GM13977 (cell line): ENCODE measurements around the gene NUP98.
A peak's percentile ranks its signal among the peaks of the same experiment; 100 is the strongest.

Experiments
- DNase-seq: peaks from one replicate; pipeline ENCODE4 v3.0.0; 2012; ENCODE audit warnings: low spot score
- in situ Hi-C: fragments of 300-500 bp; cut with MboI; formaldehyde crosslinking; loops from one replicate; pipeline ENCODE4 v1.12.0; 2022; ENCODE audit warnings: low sequenced_read_pairs, low pct_unique_long_range_greater_than_20kb, mixed read lengths, inconsistent platforms; ENCODE audit not compliant: unreplicated experiment
- TF ChIP-seq, protein P1 (sequence below): IDR thresholded peaks from 2 replicates; pipeline ENCODE4 v1.5.1; 2012; ENCODE audit warnings: mild to moderate bottlenecking, control low read depth; ENCODE audit not compliant: insufficient read depth; ENCODE audit errors: extremely low read depth, missing control alignments

Gene NUP98

DNA sequence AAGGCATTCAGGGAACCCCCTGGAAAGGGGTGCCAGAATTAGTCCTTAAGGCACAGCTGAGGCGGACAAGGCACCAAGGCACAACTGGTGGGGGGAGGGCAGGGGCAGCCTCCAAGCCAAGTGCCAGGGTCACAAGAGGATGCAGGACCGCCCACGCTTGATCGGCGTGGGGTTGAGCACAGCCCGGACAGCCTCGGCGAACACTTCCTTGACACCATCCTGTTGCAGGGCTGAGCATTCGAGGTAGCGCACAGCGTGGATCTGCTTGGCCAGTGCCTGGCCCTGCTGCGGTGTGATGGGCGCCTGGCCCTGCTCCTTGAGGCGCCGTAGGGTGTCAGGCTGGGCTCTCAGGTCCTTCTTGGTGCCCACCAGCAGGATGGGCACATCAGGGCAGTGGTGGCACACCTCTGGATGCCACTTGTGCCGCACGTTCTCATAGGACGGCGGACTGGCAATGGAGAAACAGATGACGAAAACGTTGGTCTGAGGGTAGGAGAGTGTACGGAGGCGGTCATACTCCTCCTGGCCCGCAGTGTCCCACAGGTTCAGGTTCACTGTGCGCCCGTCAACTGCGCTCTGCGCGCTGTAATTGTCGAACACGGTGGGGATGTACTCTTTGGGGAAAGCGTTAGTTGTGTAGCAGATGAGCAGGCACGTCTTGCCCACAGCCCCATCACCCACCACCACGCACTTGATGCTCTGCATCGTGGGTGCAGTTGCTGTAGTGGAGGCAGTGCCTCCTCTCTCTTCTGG is 30.3 kb upstream of the NUP98 start:
- in situ Hi-C loops, result no loop called here
- TF ChIP-seq, protein P1, sequence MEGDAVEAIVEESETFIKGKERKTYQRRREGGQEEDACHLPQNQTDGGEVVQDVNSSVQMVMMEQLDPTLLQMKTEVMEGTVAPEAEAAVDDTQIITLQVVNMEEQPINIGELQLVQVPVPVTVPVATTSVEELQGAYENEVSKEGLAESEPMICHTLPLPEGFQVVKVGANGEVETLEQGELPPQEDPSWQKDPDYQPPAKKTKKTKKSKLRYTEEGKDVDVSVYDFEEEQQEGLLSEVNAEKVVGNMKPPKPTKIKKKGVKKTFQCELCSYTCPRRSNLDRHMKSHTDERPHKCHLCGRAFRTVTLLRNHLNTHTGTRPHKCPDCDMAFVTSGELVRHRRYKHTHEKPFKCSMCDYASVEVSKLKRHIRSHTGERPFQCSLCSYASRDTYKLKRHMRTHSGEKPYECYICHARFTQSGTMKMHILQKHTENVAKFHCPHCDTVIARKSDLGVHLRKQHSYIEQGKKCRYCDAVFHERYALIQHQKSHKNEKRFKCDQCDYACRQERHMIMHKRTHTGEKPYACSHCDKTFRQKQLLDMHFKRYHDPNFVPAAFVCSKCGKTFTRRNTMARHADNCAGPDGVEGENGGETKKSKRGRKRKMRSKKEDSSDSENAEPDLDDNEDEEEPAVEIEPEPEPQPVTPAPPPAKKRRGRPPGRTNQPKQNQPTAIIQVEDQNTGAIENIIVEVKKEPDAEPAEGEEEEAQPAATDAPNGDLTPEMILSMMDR, result no peak
- no peak for DNase-seq

DNA sequence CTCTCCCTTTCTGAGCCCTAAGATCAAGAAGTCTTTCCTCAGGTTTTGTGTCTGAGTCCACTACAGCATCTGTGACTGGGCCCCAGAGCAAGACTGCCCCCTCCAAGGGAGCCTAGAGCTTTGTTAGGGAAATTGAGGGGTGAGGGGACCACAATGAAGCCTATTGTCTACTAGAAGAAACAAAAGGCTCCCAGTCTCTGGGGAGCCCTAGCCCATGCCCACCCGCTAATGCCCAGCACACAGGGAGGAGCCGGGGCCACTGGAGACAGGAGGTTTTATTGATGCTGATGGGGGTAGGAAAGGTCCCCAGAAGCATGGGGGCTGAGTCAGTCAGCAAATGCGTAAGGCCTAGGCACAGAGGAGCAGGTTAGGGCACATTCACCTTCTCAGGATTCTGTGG is 29.4 kb upstream of the NUP98 start:
- in situ Hi-C loops, result no loop called here
- no peak for DNase-seq

DNA sequence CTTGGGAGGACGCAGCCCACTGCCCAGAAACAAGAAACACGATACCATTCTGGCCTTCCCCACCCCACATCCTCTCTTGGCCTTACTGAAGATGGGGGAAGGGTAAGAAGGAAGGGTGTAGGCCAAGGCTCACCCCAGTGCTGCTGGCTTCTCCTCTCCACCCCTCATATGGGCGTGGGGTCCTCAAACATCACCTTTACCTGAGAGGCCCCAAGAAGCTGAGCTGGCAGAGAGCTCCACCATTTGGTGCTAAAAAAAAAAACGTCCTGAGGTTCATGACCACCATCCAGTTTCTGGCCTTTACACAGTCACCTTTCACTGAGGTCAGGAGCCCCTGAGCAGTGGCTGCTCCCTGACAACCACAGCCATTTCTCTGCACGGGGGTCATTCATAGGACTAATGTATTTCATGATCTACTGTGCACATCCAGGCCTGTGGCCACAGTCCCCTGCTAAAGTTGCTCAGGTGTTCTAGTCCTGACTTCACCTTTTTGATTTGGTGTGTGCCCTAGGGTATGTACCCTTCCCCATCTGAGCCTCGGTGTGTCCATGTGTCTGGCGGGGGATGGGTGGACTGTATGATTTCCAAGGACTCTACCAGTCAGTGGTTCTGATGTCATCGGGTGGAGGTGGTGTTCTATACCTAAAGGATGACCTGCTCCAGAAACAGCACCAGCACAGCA is 28.3 kb upstream of the NUP98 start:
- in situ Hi-C loops, result no loop called here
- no peak for DNase-seq
- TF ChIP-seq, protein P1, result no peak

More for the DNA sequence above, 29.4 kb upstream of the NUP98 start:
- TF ChIP-seq, protein P1, result no peak

DNA sequence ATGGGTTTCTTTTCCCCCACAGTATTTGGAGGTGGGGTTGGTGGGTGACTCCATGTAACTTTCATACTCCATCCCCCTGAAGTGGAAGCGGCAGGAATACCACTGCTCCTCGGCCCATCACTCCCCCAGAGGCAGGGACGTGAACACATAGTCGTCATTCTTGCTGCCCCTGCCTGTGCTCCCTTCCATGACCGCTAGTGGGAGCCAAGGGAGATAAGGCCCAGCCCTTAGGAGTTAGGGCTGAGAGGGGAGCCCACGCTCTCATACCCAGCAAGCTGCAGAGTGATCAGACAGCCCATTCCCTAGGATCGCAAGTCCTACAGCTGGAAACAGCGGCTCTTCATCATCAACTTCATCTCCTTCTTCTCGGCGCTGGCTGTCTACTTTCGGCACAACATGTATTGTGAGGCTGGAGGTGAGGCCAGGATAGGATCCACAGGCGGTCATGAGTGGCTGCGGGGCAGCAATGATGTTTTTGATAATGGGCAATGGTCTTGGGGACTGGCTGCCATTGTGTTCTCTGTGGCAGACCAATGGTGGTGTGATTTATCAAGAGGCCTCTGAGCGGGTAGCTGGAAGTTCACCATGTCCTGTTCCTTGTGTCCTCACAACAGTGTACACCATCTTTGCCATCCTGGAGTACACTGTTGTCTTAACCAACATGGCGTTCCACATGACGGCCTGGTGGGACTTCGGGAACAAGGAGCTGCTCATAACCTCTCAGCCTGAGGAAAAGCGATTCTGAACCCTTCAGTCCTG is 27.5 kb upstream of the NUP98 start:
- DNase-seq, result peak; percentile 84
- in situ Hi-C loops, result no loop called here
- TF ChIP-seq, protein P1, result peak; percentile 89

DNA sequence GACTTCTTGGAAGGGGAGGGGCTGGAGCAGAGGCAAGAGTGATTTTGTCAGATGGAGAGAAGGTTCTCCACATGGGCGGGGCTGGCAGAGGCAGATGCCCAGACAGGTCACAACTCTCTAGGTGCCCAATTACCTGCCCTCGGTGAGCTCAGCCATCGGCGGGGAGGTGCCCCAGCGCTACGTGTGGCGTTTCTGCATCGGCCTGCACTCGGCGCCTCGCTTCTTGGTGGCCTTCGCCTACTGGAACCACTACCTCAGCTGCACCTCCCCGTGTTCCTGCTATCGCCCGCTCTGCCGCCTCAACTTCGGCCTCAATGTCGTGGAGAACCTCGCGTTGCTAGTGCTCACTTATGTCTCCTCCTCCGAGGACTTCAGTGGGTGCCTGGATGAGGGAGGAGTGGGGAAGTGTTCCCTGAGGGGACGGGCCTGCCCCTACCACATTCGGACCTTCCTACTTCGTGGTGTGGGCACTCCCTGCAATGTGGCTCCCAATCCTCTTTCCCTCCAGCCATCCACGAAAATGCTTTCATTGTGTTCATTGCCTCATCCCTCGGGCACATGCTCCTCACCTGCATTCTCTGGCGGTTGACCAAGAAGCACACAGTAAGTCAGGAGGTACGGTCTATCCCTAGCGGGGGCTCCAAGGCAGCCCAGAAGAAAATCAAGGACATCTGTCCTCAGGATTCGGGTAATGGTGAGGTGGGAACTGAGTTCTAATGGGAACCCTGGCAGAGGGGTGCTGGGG is 26.6 kb upstream of the NUP98 start:
- TF ChIP-seq, protein P1, result no peak
- no peak for DNase-seq
- in situ Hi-C loops, result no loop called here

DNA sequence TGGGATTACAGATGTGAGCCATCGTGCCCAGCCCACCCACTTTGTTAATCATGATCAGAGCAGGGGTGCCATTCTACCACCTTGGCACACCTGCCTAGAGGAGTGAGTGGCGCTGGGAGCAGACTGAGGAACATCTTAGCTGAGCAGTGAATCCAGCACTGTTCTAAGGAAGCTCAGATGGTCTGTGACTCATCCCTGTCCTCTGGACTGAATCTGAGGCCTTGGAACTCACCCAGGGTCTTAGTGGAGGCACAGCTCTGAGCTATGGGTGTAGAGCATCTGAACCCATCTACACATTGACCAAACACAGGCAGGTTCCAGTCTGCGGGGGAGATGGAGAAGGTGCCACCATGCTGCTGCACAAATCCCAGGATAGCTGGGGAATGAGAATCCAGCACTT is 25.9 kb upstream of the NUP98 start:
- no peak for DNase-seq
- TF ChIP-seq, protein P1, result no peak
- in situ Hi-C loops, result no loop called here
